ENCODE results near the gene PCDHGA3.

GRCh38 chr5:141356950-141357349 is 13.3 kb downstream of the PCDHGA3 start:
- no peak for TF ChIP-seq POLR2A (IDR thresholded peaks at IDR 0.05; ENCODE audit: insufficient read depth in 1 of 2, low read depth in 2 of 2, low read length in 2 of 2)
- TF ChIP-seq GPBP1L1 (CRISPR knock-in tag; IDR thresholded peaks at IDR 0.05), result no peak
- no peak for TF ChIP-seq RERE (CRISPR knock-in tag; IDR thresholded peaks at IDR 0.05; ENCODE audit: low read depth)
- no peak for TF ChIP-seq ZNF790 (CRISPR knock-in tag; IDR thresholded peaks at IDR 0.05; ENCODE audit: borderline replicate concordance)
- TF ChIP-seq ZBTB34 (CRISPR knock-in tag; IDR thresholded peaks at IDR 0.05), result no peak
- TF ChIP-seq CTCF (CRISPR knock-in tag; IDR thresholded peaks at IDR 0.05), result no peak
- no peak for TF ChIP-seq AGO1 (IDR thresholded peaks at IDR 0.05; ENCODE audit: low read depth, low read length, poor library complexity, severe bottlenecking)
- TF ChIP-seq POLR2AphosphoS5 (IDR thresholded peaks at IDR 0.05; ENCODE audit: low read depth, low read length), result no peak
- TF ChIP-seq HDAC2 (CRISPR knock-in tag; IDR thresholded peaks at IDR 0.05), result no peak
- TF ChIP-seq ZNF605 (CRISPR knock-in tag; IDR thresholded peaks at IDR 0.05), result no peak
- TF ChIP-seq SKI (IDR thresholded peaks at IDR 0.05; ENCODE audit: partially characterized antibody), result no peak

All from HepG2 (cell line).